HCEC 1CT (cell line): Measurements from ENCODE around the gene LRRC4C.
"Not testable (repeated sequence)": the region's sequence is repeated elsewhere in the genome, so short reads cannot be mapped to it uniquely, and the experiment has no call there.

ENCODE experiments used
- DNase-seq: peaks from one replicate; pipeline ENCODE4 v3.0.0-alpha.2; 2017

Gene LRRC4C

DNA sequence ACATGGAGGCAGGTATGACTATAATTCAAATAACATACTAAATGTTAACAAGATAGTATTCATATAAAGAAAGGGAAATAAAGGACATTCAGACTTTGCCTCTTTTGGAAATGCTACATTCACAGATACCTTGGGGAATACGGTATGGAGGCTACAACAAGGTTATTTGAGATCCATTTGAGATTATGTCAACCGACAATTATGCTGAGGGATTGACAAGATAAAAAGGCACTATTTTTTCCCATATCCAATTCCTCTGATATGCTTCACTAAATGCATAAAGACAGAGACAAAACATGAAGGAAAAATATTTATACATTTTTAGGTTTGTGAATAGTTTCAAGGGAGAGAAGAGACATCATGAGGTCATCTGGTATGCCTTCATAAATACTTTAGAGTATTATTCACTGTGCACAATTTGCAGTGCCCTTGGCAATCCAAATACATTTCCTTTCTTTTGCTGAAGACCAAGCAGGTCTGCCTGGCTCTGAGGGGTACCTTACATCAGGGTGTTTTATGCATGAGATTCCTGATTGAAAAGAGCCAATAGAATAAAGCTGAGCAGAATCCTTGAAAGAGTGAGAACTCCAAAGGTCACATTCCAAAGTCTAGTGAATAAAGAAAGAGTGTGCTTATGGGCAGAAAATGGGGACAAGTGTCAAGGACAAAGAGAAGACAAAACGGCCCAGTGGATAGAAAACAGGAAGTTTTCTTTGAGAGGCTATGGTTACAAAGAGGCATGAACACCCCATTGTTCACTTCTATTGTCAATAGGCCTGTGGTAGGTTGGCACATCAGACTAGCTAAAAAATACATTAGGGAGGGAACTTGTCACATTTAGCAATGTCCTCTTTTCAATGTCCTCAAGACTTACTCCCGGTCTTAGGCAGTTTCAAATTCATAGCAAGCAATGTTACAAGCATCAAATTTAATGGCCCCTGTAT lies 455.8 kb downstream of the LRRC4C start:
- no peak for DNase-seq

DNA sequence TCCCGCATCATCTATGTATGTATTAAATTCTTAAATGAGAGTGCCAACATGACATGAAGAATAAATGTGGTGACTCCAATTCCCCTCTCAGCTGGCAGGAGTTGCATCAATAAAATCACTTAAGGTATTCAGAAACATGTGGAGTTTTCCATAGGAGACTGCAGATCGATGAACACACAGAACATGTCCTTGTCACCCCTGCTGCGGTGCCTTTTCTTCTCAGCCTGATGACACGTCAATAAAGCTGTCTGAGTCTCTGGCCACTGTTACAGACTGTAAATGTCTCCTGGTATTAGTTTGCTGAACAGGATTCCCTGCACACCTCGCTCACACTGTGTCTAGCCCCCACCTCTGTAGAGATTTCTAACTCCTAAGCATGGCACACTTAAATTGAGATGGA lies 460.5 kb downstream of the LRRC4C start:
- DNase-seq: no peak

DNA sequence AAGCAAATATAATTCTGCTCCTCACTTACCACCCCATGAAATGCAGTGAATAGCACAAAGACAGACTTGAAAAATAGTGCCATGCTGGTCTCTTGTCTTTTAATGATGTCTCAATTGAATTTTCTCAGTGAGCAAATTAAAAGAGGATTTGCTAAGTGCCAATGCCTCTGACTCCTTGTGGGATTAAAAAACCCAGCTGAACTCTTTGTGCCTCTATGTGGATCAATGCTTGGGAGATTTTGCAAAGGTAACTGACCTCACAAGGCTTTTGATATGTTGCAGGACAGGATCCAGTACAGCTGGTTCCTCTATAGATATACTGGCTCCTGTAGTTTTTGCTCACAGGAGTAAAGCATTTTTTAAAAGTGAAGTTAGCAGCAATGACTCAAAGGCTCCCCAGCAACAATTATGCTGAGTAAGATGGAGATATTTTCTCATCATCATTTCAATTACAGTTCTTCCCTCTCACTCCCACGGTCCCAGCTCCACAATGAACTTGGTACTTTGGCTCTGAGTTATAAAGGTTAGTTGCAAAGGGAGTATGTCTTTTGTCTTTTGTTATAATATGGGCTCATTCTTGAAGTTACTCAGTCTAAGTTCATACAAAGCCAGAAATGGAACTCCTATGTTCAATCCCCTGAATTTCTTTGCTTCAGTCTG lies 471.5 kb downstream of the LRRC4C start:
- DNase-seq: no peak

DNA sequence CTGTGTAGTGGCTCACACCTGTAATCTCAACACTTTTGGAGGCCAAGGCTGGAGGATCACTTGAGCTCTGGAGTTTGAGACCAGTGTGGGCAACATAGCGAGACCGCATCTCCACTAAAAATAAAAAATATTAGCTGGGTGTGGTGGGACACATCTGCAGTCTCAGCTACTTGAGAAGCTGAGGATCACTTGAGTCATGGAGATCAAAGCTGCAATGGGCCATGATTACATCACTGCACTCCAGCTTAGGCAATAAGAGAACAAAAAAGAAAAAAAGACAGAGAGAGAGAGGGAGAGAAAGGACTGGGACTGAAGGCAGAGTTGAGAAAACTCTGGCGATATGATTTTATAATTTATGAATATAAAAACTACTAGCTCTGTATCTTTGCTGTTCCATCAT lies 473.1 kb downstream of the LRRC4C start:
- DNase-seq: no peak

DNA sequence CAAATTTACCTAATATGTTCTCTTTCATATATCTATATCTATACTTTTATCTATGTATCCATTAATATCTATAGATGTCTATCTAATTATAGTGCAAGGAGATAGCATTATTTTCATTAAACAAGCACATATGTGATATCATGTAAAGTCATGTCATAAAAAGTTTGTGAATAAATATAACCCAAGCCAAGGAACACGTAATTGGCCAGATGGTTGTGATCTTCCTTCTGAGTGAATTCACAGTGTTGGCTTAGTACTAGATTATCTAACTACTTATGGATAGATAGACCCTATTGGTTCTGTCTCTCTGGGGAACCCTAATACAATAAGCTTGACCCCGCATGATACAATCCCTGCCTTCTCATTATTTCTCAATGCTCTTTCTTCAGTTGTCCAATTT lies 484.4 kb downstream of the LRRC4C start:
- DNase-seq: no peak

DNA sequence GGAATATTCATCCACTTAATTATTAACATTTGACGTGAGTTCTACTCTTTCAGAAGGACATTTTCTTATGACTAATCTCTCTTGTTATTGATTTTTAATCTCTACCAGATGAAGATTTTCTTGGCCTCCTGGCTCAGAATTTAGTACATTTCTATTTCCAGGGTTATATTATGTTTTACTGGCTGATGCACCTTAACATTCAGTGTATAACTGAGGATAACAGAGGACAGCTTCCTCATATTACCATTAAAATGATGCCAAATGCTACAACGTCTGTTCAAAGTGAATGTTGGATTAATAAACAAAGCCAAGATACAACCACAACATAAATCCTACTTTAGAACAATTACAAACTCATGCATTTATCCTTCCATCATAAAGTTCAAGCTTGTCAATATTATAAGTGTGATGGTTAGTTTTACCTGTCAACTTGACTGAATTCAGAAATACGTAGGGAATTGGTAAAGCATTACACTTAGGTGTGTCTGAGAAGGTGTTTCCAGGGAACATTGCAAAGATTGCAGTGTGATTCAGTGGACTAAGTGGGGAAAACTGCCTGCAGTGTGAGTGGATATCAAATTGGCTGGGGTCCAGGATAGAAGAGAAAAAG lies 485.2 kb downstream of the LRRC4C start:
- DNase-seq: no peak

DNA sequence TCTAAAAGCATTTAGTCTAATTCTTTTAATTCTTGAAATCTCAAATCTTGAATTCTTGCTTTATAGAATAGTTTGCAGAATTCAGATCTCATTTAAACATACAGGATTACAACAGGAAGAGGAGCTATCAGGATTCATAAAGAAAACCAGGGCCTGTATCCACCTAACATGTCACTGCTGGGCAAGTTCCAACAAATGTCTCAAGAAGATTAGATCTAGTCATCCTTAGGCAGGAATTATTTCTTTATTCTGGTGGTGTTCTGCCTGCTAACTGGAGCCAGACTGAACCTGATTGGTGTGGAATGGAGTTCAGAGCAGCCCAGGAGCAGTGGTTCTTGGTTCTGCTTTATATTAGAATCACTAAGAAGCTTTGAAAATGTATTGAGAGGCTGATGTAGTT lies 500.7 kb downstream of the LRRC4C start:
- DNase-seq: no peak

DNA sequence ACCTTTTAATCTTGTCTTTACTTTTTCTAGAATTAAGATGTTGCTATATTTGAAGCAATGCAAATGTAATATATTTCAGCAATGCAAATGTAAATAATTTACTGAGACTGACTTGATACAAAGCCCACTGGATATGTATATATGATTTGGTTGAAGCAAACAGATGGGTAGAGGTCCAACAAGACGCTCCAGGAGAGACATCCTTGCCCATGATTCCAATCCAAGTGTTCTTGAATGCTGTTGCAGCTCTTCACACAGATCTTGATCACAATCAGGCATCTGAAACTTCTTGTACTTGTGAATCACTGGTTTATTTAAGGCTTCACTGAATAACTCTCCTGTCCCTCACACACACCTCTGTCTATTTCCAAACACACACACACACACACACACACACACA lies 507.0 kb downstream of the LRRC4C start:
- no peak for DNase-seq

DNA sequence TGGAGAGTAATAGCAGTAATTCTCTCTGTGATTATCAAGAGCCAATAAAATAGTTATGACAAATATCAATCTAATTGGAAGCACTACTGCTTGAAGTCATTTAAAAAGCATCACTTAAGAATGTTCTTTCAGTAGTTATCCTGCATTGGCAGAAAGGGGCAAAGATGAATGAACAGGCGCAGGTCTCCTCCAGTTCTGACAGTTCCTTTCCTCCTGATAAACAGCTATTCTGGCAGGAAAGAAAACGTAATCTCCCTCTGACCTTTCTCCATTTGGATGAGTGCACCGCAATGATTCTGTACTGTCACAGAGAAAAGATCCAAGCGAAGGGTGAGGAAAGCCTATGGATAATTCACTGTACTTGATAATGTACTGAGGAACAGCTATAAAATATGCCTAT lies 521.5 kb downstream of the LRRC4C start:
- no peak for DNase-seq

DNA sequence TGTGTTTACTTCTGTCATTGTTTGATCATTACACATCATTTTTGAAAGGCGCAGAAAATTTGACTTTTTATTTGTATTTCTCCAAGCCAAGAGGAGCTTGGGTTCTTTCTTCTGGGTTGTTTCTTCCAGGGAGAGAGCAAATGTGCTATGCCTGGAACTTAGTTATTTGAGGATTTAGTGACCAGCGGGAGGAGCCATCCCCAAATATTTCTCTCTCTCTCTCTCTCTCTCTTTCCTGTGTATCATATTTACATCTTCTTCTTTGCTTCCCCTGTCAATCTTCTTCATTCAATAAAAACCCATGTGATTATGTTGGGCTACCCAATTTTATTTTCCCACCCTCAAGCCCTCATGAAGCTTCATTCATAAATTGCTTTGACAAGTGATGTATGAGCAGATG lies 534.5 kb downstream of the LRRC4C start:
- no peak for DNase-seq

DNA sequence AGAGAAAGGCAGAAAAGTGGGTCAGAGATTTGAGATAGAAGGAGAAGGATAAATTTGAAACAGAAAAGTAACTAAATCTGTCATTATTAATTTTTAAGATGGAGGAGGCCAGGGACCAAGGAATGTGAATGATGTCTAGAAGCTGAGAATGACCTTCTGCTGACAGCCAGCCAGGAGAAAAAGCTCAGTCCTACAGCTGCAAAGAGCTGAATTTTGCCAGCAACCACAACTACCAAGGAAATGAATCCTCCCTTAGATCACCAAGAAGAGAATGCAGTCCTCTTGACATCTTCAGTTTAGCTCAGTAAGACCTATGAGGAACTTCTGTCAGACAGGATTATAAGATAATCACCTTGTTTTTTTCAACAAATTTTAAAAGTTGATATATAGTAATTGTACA lies 538.2 kb downstream of the LRRC4C start:
- no peak for DNase-seq

DNA sequence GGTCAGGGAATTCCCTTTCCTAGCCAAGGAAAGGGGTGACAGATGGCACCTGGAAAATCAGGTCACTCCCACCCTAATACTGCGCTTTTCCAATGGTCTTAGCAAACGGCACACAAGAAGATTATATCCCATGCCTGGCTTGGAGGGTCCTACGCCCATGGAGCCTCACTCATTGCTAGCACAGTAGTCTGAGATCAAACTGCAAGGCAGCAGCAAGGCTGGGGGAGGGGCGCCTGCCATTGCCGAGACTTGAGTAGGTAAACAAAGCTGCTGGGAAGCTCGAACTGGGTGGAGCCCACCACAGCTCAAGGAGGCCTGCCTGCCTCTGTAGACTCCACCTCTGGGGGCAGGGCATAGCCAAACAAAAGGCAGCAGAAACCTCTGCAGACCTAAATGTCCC lies 548.7 kb downstream of the LRRC4C start:
- not testable (repeated sequence) for DNase-seq

DNA sequence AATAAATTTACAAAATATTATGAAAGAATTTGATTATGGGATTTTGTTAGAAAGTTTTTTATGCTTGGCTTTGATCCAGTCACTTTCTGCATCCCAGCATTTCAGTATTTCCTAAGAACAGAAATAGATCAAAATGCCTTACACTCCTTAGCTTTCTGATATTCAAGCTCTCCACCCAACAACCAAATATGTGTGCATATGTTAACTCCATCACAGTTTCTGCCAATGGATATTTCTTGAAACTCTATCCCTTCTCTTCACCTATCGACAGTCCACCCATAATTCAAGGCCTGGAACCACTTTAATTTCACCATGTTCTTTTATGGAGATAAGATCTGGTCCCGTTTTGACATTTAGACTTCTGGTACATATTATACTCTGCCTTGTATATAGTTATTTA lies 565.0 kb downstream of the LRRC4C start:
- DNase-seq: no peak

DNA sequence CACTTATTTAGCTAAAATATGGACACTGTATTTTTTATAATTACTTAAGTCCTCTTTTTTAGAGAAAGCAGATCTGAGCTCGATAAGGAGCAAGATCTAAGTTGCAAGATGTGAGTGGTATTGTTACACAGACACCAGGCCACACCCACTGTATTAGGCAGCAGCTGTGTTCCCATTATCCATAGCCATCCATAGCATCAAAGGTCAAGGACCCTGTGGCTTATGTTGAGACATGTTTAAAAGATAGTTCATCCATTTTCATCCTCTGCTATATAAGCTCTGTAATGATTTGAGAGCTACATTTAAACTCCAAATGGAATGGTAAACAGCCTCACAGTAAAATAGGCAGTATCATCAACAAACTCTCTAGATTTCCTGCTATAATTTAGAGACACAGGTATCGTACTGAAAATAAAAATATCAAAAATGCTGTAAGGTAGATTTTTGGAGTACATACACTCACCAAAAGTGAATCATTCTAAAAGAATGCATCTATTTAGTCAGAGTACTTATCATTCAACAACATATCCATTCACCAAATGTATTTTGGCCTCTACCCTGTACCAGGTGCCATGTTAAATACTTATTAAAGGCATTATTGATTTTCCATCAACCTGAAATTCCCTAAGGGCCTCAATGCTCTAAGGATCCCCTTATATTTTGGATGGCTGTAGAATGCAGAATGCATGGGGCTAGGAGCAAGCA lies 574.0 kb downstream of the LRRC4C start:
- DNase-seq: no peak

DNA sequence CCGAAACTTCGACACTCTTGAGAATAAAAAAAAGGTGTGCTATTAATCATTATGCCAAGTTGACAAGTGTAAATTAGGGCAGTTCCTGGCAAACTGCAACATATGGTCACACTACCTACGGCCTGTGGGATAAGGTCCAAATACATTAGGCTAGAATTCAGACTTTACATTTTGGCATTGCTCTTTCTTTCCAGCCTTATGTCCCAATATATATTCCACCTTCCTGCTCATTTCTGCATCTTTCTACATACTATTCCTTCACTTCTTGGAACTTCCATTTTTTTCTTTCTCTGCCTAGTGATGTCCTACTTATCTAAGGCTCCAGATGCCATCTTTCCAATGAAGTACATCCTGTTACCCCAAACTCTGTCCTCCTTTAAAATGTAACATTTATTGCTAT lies 577.2 kb downstream of the LRRC4C start:
- no peak for DNase-seq

DNA sequence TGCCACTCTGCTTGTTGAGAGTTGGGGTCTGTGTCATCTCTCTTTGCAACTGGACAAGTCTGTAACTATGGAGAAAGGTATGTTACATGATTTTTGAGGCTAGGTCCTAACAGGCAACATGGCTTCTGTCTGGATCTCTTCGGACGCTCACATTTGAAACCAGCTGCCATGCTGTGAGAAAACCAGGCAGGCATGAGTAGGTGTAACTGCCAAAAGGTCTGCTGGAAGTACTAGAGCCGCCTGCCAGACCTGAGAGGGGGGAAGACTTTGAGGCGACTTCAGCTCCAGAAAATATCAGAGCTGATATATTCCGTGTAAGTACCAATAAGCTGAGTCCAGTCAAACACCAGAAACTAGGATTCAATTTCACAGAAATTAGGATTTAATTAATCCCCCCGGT lies 579.5 kb downstream of the LRRC4C start:
- DNase-seq: no peak

DNA sequence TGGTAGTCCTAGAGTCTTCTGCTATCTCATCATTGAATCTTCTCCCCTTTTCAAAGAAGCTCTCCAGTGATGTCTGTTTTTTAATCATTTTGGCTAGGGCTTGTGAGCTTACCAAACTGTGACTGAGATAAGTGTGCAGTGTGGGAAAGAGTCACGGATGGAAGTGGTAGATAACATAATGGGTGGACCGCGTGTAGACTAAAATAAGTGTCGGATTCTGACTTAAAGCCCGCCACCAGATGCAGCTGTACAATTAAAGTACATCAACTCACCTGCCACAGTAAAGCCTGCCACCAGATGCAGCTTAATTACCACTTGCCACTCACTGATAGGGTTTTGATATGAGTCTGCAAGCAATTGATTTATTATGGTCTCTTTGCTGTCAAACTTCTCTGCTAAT lies 581.5 kb downstream of the LRRC4C start:
- DNase-seq: no peak

DNA sequence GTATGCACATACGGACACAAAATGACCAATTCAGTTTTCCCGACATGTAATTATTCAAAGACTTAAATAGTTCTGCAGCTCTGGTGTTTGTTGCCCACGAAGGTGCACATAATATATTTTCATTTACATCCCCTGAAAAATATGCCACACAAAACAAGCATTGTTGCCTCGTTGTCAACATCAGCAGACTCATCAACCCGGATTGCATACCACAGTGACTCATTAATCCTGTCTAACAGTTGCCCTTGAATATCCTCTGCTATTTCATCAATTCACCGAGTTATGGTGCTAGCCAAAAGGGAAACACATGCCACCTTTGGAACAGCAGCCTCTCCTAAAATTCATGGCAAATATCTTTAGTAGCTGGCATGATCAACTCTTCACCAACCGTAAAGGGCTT lies 582.2 kb downstream of the LRRC4C start:
- DNase-seq: no peak

DNA sequence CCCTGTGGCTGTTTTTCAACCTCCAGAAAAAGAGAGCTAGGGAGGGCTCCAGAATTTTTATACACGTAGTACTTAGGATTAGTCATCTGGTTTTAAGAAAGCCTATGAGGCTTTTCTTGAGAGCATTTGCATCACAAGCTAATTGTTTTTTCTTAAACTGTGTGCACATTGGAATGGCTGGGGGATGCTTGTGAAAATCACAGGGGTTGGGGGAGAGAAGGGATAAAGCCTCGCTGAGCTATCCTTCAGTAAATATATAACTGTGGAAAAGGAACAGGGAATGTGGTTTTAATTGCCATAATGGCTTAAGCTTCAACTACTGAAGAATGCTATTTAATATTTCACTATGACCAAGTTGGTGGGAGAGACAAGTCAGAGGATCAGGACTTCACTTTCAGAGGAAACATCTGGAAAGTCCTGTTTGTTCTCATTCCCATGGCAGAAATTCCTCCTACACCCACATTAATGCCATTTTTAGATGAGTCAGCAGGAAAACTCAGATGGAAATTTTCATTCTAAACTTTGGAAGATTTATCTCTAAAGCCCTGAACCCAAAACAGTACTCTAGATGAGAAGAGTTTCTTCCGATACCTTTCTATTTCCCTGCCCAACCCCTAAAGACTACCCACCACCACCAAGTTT lies 591.3 kb downstream of the LRRC4C start:
- DNase-seq: no peak

DNA sequence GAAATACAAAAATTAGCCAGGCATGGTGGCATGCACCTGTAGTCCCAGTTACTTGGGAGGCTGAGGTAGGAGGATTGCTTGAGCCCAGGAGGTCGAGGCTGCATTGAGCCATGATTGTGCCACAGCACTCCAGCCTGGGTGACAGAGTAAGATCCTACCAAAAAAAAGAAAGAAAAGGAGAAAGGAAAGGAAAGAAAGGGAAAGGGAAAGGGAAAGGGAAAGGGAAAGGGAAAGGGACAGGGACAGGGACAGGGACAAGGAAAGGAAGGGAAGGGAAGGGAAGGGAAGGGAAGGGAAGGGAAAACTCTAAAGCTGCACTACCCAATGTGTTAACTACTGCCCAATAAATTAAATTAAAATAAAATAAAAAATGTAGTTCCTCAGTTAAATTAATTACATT lies 601.7 kb downstream of the LRRC4C start:
- DNase-seq: not testable (repeated sequence)

DNA sequence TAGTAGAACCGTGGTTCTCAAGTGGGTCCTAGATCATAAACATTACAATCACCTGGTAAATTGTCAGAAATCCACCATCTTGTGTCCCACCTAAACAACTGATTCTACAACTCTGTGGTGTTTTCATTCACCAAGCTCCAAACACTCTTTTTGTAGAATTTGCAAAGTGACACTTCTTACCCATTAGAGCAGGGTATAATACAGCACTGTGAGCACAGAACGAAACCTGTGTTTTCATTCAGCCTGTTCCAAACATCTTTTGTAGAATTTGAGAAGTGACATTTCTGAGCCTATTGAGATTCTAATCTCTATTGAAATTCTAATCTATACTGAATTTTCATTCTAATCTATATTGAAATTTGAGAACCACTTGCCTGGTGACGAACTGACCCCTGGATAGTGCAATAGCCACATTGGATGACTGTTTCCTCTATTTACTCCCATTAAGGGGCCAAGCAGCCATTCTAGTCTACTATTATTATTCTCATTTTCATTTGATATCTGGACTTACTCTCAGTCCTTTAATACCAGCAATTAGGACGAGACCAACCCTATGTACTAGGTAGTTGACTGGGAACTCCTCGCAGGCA lies 616.6 kb downstream of the LRRC4C start:
- no peak for DNase-seq

DNA sequence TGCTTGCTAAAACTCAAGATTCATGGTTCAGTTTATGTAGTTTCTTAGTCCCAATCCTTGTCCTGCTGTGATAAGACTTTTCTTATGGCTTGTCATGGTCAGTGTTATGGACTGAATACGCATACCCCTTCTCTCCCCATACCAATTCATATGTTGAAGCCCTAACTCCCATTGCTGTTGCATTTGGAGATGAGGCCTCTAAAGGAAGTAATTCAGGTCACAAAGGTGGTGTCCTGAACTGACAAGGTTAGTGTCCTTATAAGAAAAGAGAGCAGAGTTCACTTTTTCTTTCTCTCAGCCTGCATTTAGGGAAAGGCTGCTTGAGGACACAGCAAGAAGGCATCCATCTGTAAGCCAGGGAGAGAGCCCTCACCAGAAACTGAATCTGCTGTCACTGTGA lies 618.2 kb downstream of the LRRC4C start:
- no peak for DNase-seq
